H9 (cell line): Measurements from ENCODE around the gene YTHDC1. TPM values are rescaled to one million over a fixed set of nuclear protein-coding genes. Genes with fewer than 3 reads are reported as not detected.

ENCODE experiments used
- DNase-seq: peaks from one replicate; pipeline ENCODE4 v3.0.0-alpha.2; 2017
- H2AFZ ChIP-seq: one replicate; pipeline ENCODE4 v1.6.1; 2013; ENCODE audit warnings: mild to moderate bottlenecking, low read length, control low read depth, moderate library complexity
- H2AK5ac ChIP-seq: 2 replicates; pipeline ENCODE4 v1.6.1; 2013; ENCODE audit warnings: low read length, control low read depth, mixed read lengths; ENCODE audit not compliant: insufficient read length
- H2BK120ac ChIP-seq: one replicate; pipeline ENCODE4 v1.6.1; 2013; ENCODE audit warnings: low read depth, mild to moderate bottlenecking, low read length, control low read depth, inconsistent platforms; ENCODE audit not compliant: poor library complexity, severe bottlenecking
- H2BK12ac ChIP-seq: 2 replicates; pipeline ENCODE4 v1.6.1; 2013; ENCODE audit warnings: low read length, control low read depth, mixed read lengths, low read depth; ENCODE audit not compliant: insufficient read length
- H2BK15ac ChIP-seq: 2 replicates; pipeline ENCODE4 v1.6.1; 2013; ENCODE audit warnings: low read depth, low read length, control low read depth
- H2BK20ac ChIP-seq: one replicate; pipeline ENCODE4 v1.6.1; 2013; ENCODE audit warnings: low read depth, mild to moderate bottlenecking, low read length, control low read depth, inconsistent platforms; ENCODE audit not compliant: poor library complexity, severe bottlenecking
- H2BK5ac ChIP-seq: 2 replicates; pipeline ENCODE4 v1.6.1; 2013; ENCODE audit warnings: low read length, control low read depth, mixed read lengths; ENCODE audit not compliant: insufficient read length
- H3K14ac ChIP-seq: 2 replicates; pipeline ENCODE4 v1.6.1; 2013; ENCODE audit warnings: low read length, control low read depth; ENCODE audit not compliant: insufficient read depth
- H3K18ac ChIP-seq: 2 replicates; pipeline ENCODE4 v1.6.1; 2013; ENCODE audit warnings: low read depth, mild to moderate bottlenecking, mixed read lengths, low read length, control low read depth; ENCODE audit not compliant: insufficient read length
- H3K23ac ChIP-seq: 2 replicates; pipeline ENCODE4 v1.6.1; 2013; ENCODE audit warnings: low read length, control low read depth, mixed read lengths, low read depth; ENCODE audit not compliant: insufficient read length
- H3K23me2 ChIP-seq: 2 replicates; pipeline ENCODE4 v1.6.1; 2013; ENCODE audit warnings: low read depth, mild to moderate bottlenecking, mixed read lengths, low read length, control low read depth; ENCODE audit not compliant: insufficient read length, poor library complexity, severe bottlenecking
- H3K27ac ChIP-seq: 2 replicates; pipeline ENCODE4 v1.5.1; 2013; ENCODE audit warnings: low read length, control low read depth, mixed read lengths, low read depth; ENCODE audit not compliant: insufficient read length
- H3K27me3 ChIP-seq: 2 replicates; pipeline ENCODE4 v1.6.1; 2013; ENCODE audit warnings: low read length, control low read depth, inconsistent platforms; ENCODE audit not compliant: insufficient read depth
- H3K4ac ChIP-seq: 2 replicates; pipeline ENCODE4 v1.6.1; 2013; ENCODE audit warnings: low read depth, mild to moderate bottlenecking, control low read depth, inconsistent platforms, low read length, moderate library complexity
- H3K4me1 ChIP-seq: 2 replicates; pipeline ENCODE4 v1.6.1; 2013; ENCODE audit warnings: low read length, control low read depth, inconsistent platforms; ENCODE audit not compliant: insufficient read depth
- H3K4me2 ChIP-seq: 2 replicates; pipeline ENCODE4 v1.6.1; 2013; ENCODE audit warnings: low read length, control low read depth, mixed read lengths; ENCODE audit not compliant: insufficient read length, insufficient read depth
- H3K56ac ChIP-seq: 2 replicates; pipeline ENCODE4 v1.6.1; 2013; ENCODE audit warnings: low read depth, mild to moderate bottlenecking, mixed read lengths, low read length, control low read depth; ENCODE audit not compliant: insufficient read length
- H3K79me1 ChIP-seq: 2 replicates; pipeline ENCODE4 v1.6.1; 2013; ENCODE audit warnings: low read depth, mild to moderate bottlenecking, moderate library complexity, low read length, control low read depth, inconsistent platforms; ENCODE audit not compliant: insufficient read depth, poor library complexity, severe bottlenecking
- H3K79me2 ChIP-seq: 2 replicates; pipeline ENCODE4 v1.6.1; 2013; ENCODE audit warnings: low read length, control low read depth, inconsistent platforms; ENCODE audit not compliant: insufficient read depth
- H3K9ac ChIP-seq: 2 replicates; pipeline ENCODE4 v1.6.1; 2013; ENCODE audit warnings: low read length, control low read depth, mixed read lengths; ENCODE audit not compliant: insufficient read length; ENCODE audit errors: extremely low read depth
- H3K9me3 ChIP-seq: one replicate; pipeline ENCODE4 v1.6.1; 2013; ENCODE audit warnings: low read depth, low read length, inconsistent platforms; ENCODE audit not compliant: control insufficient read depth
- H3T11ph ChIP-seq: one replicate; pipeline ENCODE4 v1.6.1; 2013; ENCODE audit warnings: mild to moderate bottlenecking, low read length, control low read depth, inconsistent platforms
- H4K20me1 ChIP-seq: one replicate; pipeline ENCODE4 v1.6.1; 2013; ENCODE audit not compliant: control insufficient read depth, insufficient read length, insufficient read depth
- H4K5ac ChIP-seq: 2 replicates; pipeline ENCODE4 v1.6.1; 2013; ENCODE audit warnings: low read depth, mild to moderate bottlenecking, mixed read lengths, low read length, control low read depth; ENCODE audit not compliant: insufficient read length
- H4K8ac ChIP-seq: replicated peaks from 2 replicates; pipeline ENCODE4 v1.6.1; 2013; ENCODE audit warnings: low read length, control low read depth, mixed read lengths, low read depth; ENCODE audit not compliant: insufficient read length
- H4K91ac ChIP-seq: 2 replicates; pipeline ENCODE4 v1.6.1; 2013; ENCODE audit warnings: low read depth, mild to moderate bottlenecking, moderate library complexity, mixed read lengths, low read length, control low read depth; ENCODE audit not compliant: insufficient read length
- H3K27ac Mint-ChIP-seq, 3 experiments: 2 replicates in 2 of 3; 3 replicates in 1 of 3; pipeline ENCODE4 v1.8.0; 2020 to 2021; ENCODE audit warnings: mixed read lengths in 3 of 3, mild to moderate bottlenecking in 1 of 3, moderate library complexity in 1 of 3
- H3K27me3 Mint-ChIP-seq: 2 replicates; pipeline ENCODE4 v1.8.0; 2021; ENCODE audit warnings: low read depth, mild to moderate bottlenecking, moderate library complexity, mixed read lengths
- H3K36me3 Mint-ChIP-seq, 3 experiments: 2 replicates in 2 of 3; 3 replicates in 1 of 3; pipeline ENCODE4 v1.8.0; 2020 to 2021; ENCODE audit warnings: low read depth in 3 of 3, mixed read lengths in 3 of 3; ENCODE audit not compliant: insufficient read depth in 1 of 3
- H3K4me1 Mint-ChIP-seq, 2 experiments: 2 replicates each; pipeline ENCODE4 v1.8.0; 2020; ENCODE audit warnings: mixed read lengths in 2 of 2
- H3K4me3 Mint-ChIP-seq, 2 experiments: 2 replicates in 1 of 2; 3 replicates in 1 of 2; pipeline ENCODE4 v1.8.0; 2020 to 2021; ENCODE audit warnings: mild to moderate bottlenecking in 2 of 2, mixed read lengths in 2 of 2, moderate library complexity in 1 of 2
- H3K9me3 Mint-ChIP-seq, 2 experiments: 2 replicates in 1 of 2; 3 replicates in 1 of 2; pipeline ENCODE4 v1.8.0; 2020; ENCODE audit warnings: mild to moderate bottlenecking in 2 of 2, mixed read lengths in 2 of 2, moderate library complexity in 1 of 2
- WGBS: extraction: QIAGEN DNeasy Blood & Tissue Kit; methylation state at CpG from one replicate; pipeline ENCODE4 v1.1.7; 2013; ENCODE audit warnings: missing lambda C conversion rate, low lambda C conversion rate, mixed read lengths; ENCODE audit not compliant: insufficient read length; ENCODE audit errors: extremely low coverage; 5-methylcytosine and 5-hydroxymethylcytosine counted together
- total RNA-seq: library from RNA; stranded (reverse); gene quantifications from 2 replicates; pipeline ENCODE4 v1.2.1, GENCODE V29; 2021
- TF ChIP-seq, protein P1 (sequence below): fragments of 200-600 bp; sonication (generic); conservative IDR thresholded peaks from 3 replicates; pipeline ENCODE4 v1.8.0; 2021; ENCODE audit warnings: antibody characterized with exemption, mild to moderate bottlenecking

Gene YTHDC1
- total RNA-seq, 1 experiment from 2014 or later, result 158 TPM

DNA sequence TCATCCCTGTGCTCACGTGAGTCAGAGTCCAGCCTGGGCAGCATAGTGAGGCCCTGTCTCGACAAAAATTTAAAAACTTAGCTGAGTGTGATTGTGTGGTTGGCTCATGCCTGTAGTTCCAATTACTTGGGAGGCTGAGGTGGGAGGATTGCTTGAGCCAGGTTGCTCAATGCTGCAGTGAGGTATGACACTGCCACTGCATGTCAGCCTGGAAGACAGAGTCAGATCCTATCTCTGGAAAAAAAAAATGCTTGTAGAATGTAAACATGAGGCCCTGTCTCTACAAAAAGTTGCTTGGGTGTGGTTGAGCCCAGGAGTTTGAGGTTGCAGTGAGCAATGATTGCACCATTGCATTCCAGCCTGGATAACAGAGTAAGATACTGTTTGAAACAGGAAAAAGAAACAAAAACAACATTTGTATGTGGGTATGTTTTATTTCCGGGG lies 11.3 kb upstream of the YTHDC1 start:
- Histone ChIP-seq H2AK5ac (no peak overlapping the region), H2BK5ac (no peak overlapping the region), H2BK120ac (no peak overlapping the region), H3K4me2 (no peak overlapping the region), H2BK15ac (no peak overlapping the region), H4K5ac (no peak overlapping the region), H3K9ac (no peak overlapping the region), H2BK20ac (no peak overlapping the region), H3K14ac (no peak overlapping the region), H3K23ac (no peak overlapping the region), H3K4me1 (no peaks in the 10 kb centered on the region), H4K91ac (no peak overlapping the region), H3K27ac (no peak overlapping the region), H4K8ac (no peak overlapping the region), H3K27me3 (peaks cover 4% of the 10 kb centered on the region; the same call in 1 of the 2 replicates), H3K23me2 (no peaks in the 10 kb centered on the region), H3T11ph (no peak overlapping the region), H3K9me3 (peaks cover 7% of the 10 kb centered on the region), H4K20me1 (no peaks in the 10 kb centered on the region), H3K4ac (no peak overlapping the region), H3K79me1 (no peaks in the 10 kb centered on the region), H3K18ac (no peak overlapping the region), H2AFZ (no peak overlapping the region), H3K79me2 (no peaks in the 10 kb centered on the region; the same call in 1 of the 2 replicates), H2BK12ac (no peak overlapping the region), H3K56ac (no peak overlapping the region)
- WGBS, result no CpG with 5 or more reads among the region's 3 CpGs
- DNase-seq, result no peak
- Mint-ChIP-seq H3K36me3 (peaks cover 12 to 24% (median 22%) of the 10 kb centered on the region in 3 experiments), H3K4me1 (no peaks in the 10 kb centered on the region), H3K9me3 (peaks cover 19 to 21% of the 10 kb centered on the region in 2 experiments), H3K4me3 (no peak overlapping the region), H3K27ac (peak overlapping the region in 1 of 3 experiments; percentile 11; a peak in 1 of 7 replicates), H3K27me3 (peaks cover 19% of the 10 kb centered on the region)
- TF ChIP-seq, protein P1, sequence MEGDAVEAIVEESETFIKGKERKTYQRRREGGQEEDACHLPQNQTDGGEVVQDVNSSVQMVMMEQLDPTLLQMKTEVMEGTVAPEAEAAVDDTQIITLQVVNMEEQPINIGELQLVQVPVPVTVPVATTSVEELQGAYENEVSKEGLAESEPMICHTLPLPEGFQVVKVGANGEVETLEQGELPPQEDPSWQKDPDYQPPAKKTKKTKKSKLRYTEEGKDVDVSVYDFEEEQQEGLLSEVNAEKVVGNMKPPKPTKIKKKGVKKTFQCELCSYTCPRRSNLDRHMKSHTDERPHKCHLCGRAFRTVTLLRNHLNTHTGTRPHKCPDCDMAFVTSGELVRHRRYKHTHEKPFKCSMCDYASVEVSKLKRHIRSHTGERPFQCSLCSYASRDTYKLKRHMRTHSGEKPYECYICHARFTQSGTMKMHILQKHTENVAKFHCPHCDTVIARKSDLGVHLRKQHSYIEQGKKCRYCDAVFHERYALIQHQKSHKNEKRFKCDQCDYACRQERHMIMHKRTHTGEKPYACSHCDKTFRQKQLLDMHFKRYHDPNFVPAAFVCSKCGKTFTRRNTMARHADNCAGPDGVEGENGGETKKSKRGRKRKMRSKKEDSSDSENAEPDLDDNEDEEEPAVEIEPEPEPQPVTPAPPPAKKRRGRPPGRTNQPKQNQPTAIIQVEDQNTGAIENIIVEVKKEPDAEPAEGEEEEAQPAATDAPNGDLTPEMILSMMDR, result no peak
